ENCODE data around the gene MAGEE1. TPM values are rescaled to one million over a fixed set of nuclear protein-coding genes. Genes with fewer than 3 reads are reported as not detected.

The MAGEE1 gene
- 0.57 and 1.8 TPM in 2 replicates for polyA plus RNA-seq (2012; rRNA removed)
- polyA plus RNA-seq (2012; cell fraction: cytosol; rRNA removed), result 1.7 and 2.0 TPM in 2 replicates
- 2.0 and 2.4 TPM in 2 replicates for polyA plus RNA-seq (2012; cell fraction: nucleus; rRNA removed)

- Histone ChIP-seq H3K4me2 (peak within 1 kb of the TSS; percentile 65), H3K27ac (ENCODE audit: low read depth in 2 of 2, low read length in 1 of 2) (no peak within 1 kb of the TSS), H3K27me3 (ENCODE audit: insufficient read depth) (0 out of 2 replicates have a peak, but pooled peaks cover 5% of the 10 kb centered on the region), H2AFZ (ENCODE audit: low read depth) (peak within 1 kb of the TSS; percentile 91), H3K9me2 (no peaks in the 10 kb centered on the region), H3K36me3 (replicated peaks in 1 of 2; ENCODE audit: control insufficient read depth in 1 of 2, insufficient read depth in 2 of 2, low read length in 1 of 2) (no peaks in the 10 kb centered on the region), H3F3A (replicated peaks; ENCODE audit: insufficient read depth) (no peaks in the 10 kb centered on the region), H3K4me1 (ENCODE audit: control insufficient read depth in 1 of 2, insufficient read depth in 2 of 2, low read depth in 1 of 2, low read length in 1 of 2) (peaks cover 0 to 6% of the 10 kb centered on the region in 2 experiments; a peak in 1 of 4 replicates), H4K20me1 (ENCODE audit: insufficient read depth) (no peaks in the 10 kb centered on the region), H3K9me3 (no peaks in the 10 kb centered on the region), H3K9ac (peak within 1 kb of the TSS; percentile 63; the same call in 1 of the 2 replicates), H3K79me2 (ENCODE audit: insufficient read depth) (no peaks in the 10 kb centered on the region), H3K4me3 (ENCODE audit: low read depth in 2 of 2, low read length in 1 of 2) (peak within 1 kb of the TSS; percentile 65 to 70)
- CTCF ChIA-PET, result interaction anchor here (1.2 kb wide), 1 partner anchor 27 kb away, joined by 4 read pairs; no protein-coding TSS in a partner anchor
- 2% methylated on average over 21 of the region's 42 CpGs for WGBS (ENCODE audit: low lambda C conversion rate)
- POLR2A ChIA-PET, result no interaction called here
- TF ChIP-seq NRF1 (IDR thresholded peaks at IDR 0.05; ENCODE audit: low read depth, low read length) (peak; percentile 32; the same call in 1 of the 2 replicates), RXRA (IDR thresholded peaks at IDR 0.05; ENCODE audit: borderline replicate concordance, low read depth) (no peak)
- DNase-seq, result peak; percentile 80
Observed at GRCh38 chrX:76427560-76428242, at the start of gene MAGEE1. Gene MAGEE1 (plus strand): TSS chrX:76427710. CDS start chrX:76427931, 221 bp downstream.

GRCh38 chrX:76398970-76399369 lies 28.5 kb upstream of the MAGEE1 start:
- H3K27me3 ChIP-seq (ENCODE audit: insufficient read depth), result no peaks in the 10 kb centered on the region
- no peak overlapping the region for H2AFZ ChIP-seq (ENCODE audit: low read depth)
- H3K36me3 ChIP-seq (replicated peaks in 1 of 2; ENCODE audit: control insufficient read depth in 1 of 2, insufficient read depth in 2 of 2, low read length in 1 of 2), result no peaks in the 10 kb centered on the region
- no peaks in the 10 kb centered on the region for H3F3A ChIP-seq (replicated peaks; ENCODE audit: insufficient read depth)
- H3K9me2 ChIP-seq, result no peaks in the 10 kb centered on the region
- DNase-seq, result no peak
- H3K9ac ChIP-seq, result no peak overlapping the region
- no peaks in the 10 kb centered on the region for H4K20me1 ChIP-seq (ENCODE audit: insufficient read depth)
- H3K4me3 ChIP-seq (ENCODE audit: low read depth in 2 of 2, low read length in 1 of 2), result no peak overlapping the region
- no peaks in the 10 kb centered on the region for H3K9me3 ChIP-seq
- POLR2A ChIA-PET, result no interaction called here
- CTCF ChIA-PET, result no interaction called here
- H3K79me2 ChIP-seq (ENCODE audit: insufficient read depth), result no peaks in the 10 kb centered on the region
- no peak overlapping the region for H3K4me2 ChIP-seq
- H3K4me1 ChIP-seq (ENCODE audit: control insufficient read depth in 1 of 2, insufficient read depth in 2 of 2, low read depth in 1 of 2, low read length in 1 of 2), result no peaks in the 10 kb centered on the region
- no peak for TF ChIP-seq CTCF (IDR thresholded peaks at IDR 0.05)
- no peak for TF ChIP-seq FOSL2 (IDR thresholded peaks at IDR 0.05; ENCODE audit: borderline replicate concordance, low read depth)
- no peak for TF ChIP-seq ELF1 (IDR thresholded peaks at IDR 0.05)
- TF ChIP-seq EP300 (IDR thresholded peaks at IDR 0.05; ENCODE audit: borderline replicate concordance in 1 of 2, low read depth in 1 of 2, low read length in 1 of 2), result no peak
- no peak for TF ChIP-seq REST (IDR thresholded peaks at IDR 0.05; ENCODE audit: low read depth, low read length)
- TF ChIP-seq TCF12 (IDR thresholded peaks at IDR 0.05), result no peak
- no peak for TF ChIP-seq FOXJ3 (CRISPR knock-in tag; IDR thresholded peaks at IDR 0.05)
- TF ChIP-seq JUND (IDR thresholded peaks at IDR 0.05), result no peak
- no peak for TF ChIP-seq FOXM1 (IDR thresholded peaks at IDR 0.05; ENCODE audit: low read depth)
- TF ChIP-seq MEF2A (IDR thresholded peaks at IDR 0.05; ENCODE audit: borderline replicate concordance, low read depth), result no peak
- TF ChIP-seq GATA2 (CRISPR knock-in tag; IDR thresholded peaks at IDR 0.05), result no peak
- TF ChIP-seq RFX5 (IDR thresholded peaks at IDR 0.05; ENCODE audit: low read length), result no peak
- no peak for TF ChIP-seq NRF1 (IDR thresholded peaks at IDR 0.05; ENCODE audit: low read depth, low read length)
- no peak for TF ChIP-seq GABPA (IDR thresholded peaks at IDR 0.05; ENCODE audit: low read depth)
- no peak for TF ChIP-seq PBX3 (IDR thresholded peaks at IDR 0.05)
- no peak overlapping the region for H3K27ac ChIP-seq (ENCODE audit: low read depth in 2 of 2, low read length in 1 of 2)
